CD14-positive monocyte (primary cell): Measurements from ENCODE around the gene TAF4. TPM values are rescaled to one million over a fixed set of nuclear protein-coding genes. Genes with fewer than 3 reads are reported as not detected.

Source experiments
- DNase-seq, 3 donors: peaks; one replicate each; pipeline ENCODE4 v3.0.0-alpha.2; 2011 to 2022
- H2AFZ ChIP-seq: 2 replicates; pipeline ENCODE4 v1.6.0; 2012; ENCODE audit warnings: mild to moderate bottlenecking, low read depth, low read length, inconsistent platforms; ENCODE audit not compliant: insufficient read depth, poor library complexity, severe bottlenecking
- H3K27ac ChIP-seq, 2 donors: 1 replicate in 1 of 2; 2 replicates in 1 of 2; pipeline ENCODE4 v1.5.1; 2012 to 2013; ENCODE audit warnings: low read length in 2 of 2, control low read depth in 1 of 2, inconsistent platforms in 1 of 2, low read depth in 1 of 2, mild to moderate bottlenecking in 1 of 2
- H3K27me3 ChIP-seq, 2 donors: one replicate each; pipeline versions ENCODE4 v1.6.0 to v1.6.1; 2011 to 2013; ENCODE audit warnings: low read length in 2 of 2; ENCODE audit not compliant: control insufficient read depth in 2 of 2, insufficient read depth in 2 of 2
- H3K36me3 ChIP-seq, 2 donors: replicated peaks in 1 of 2; 1 replicate in 1 of 2; 2 replicates in 1 of 2; pipeline versions ENCODE4 v1.5.1 to v1.6.1; 2012 to 2013; ENCODE audit warnings: low read length in 2 of 2, control low read depth in 1 of 2, inconsistent platforms in 1 of 2, mild to moderate bottlenecking in 1 of 2; ENCODE audit not compliant: insufficient read depth in 2 of 2, control insufficient read depth in 1 of 2
- H3K4me1 ChIP-seq, 2 donors: 1 replicate in 1 of 2; 2 replicates in 1 of 2; pipeline versions ENCODE4 v1.5.1 to v1.6.1; 2012 to 2013; ENCODE audit warnings: low read length in 2 of 2, control low read depth in 1 of 2, inconsistent platforms in 1 of 2, mild to moderate bottlenecking in 1 of 2, moderate library complexity in 1 of 2; ENCODE audit not compliant: insufficient read depth in 2 of 2, control insufficient read depth in 1 of 2
- H3K4me2 ChIP-seq: replicated peaks from 2 replicates; pipeline ENCODE3; 2012; ENCODE audit warnings: low read length, moderate library complexity, mild to moderate bottlenecking; ENCODE audit not compliant: poor library complexity, severe bottlenecking; ENCODE audit errors: extremely low read depth
- H3K4me3 ChIP-seq, 3 experiments: fragments of 200-600 bp in 1 of 3; sonication (generic) in 1 of 3; replicated peaks in 1 of 3; 1 replicate in 2 of 3; 2 replicates in 1 of 3; pipeline ENCODE4 v1.5.1; 2011 to 2013; ENCODE audit warnings: low read length in 3 of 3, mild to moderate bottlenecking in 3 of 3, control low read depth in 2 of 3, low read depth in 2 of 3, inconsistent platforms in 1 of 3, moderate library complexity in 1 of 3
- H3K79me2 ChIP-seq: 2 replicates; pipeline ENCODE4 v1.6.0; 2012; ENCODE audit warnings: mild to moderate bottlenecking, control low read depth, inconsistent platforms, low read length, moderate library complexity; ENCODE audit not compliant: insufficient read depth
- H3K9ac ChIP-seq: 2 replicates; pipeline ENCODE4 v1.6.0; 2017; ENCODE audit warnings: low read length, mild to moderate bottlenecking; ENCODE audit not compliant: insufficient read depth, poor library complexity, severe bottlenecking
- H3K9me3 ChIP-seq, 2 donors: replicated peaks in 1 of 2; 1 replicate in 1 of 2; 2 replicates in 1 of 2; pipeline versions ENCODE4 v1.5.1 to v1.6.1; 2012 to 2013; ENCODE audit warnings: low read length in 2 of 2, control low read depth in 1 of 2; ENCODE audit not compliant: control insufficient read depth in 1 of 2, insufficient read depth in 1 of 2
- H4K20me1 ChIP-seq: 2 replicates; pipeline ENCODE4 v1.6.0; 2012; ENCODE audit warnings: mild to moderate bottlenecking, low read length, control low read depth, moderate library complexity; ENCODE audit not compliant: insufficient read depth
- H3K27ac Mint-ChIP-seq, 7 donors: one replicate each; pipeline ENCODE4 v1.8.0; 2020; ENCODE audit warnings: mild to moderate bottlenecking in 7 of 7, mixed read lengths in 7 of 7, moderate library complexity in 6 of 7, inconsistent platforms in 2 of 7
- H3K27me3 Mint-ChIP-seq, 3 donors: one replicate each; pipeline ENCODE4 v1.8.0; 2021 to 2022; ENCODE audit warnings: low read depth in 3 of 3, mild to moderate bottlenecking in 3 of 3, mixed read lengths in 3 of 3, moderate library complexity in 3 of 3, inconsistent platforms in 1 of 3
- H3K36me3 Mint-ChIP-seq, 2 donors: one replicate each; pipeline ENCODE4 v1.8.0; 2020; ENCODE audit warnings: mixed read lengths in 2 of 2, inconsistent platforms in 1 of 2, mild to moderate bottlenecking in 1 of 2
- H3K4me1 Mint-ChIP-seq: one replicate; pipeline ENCODE4 v1.8.0; 2020; ENCODE audit warnings: mild to moderate bottlenecking, mixed read lengths
- H3K4me3 Mint-ChIP-seq, 2 donors: one replicate each; pipeline ENCODE4 v1.8.0; 2020; ENCODE audit warnings: mild to moderate bottlenecking in 2 of 2, mixed read lengths in 2 of 2, moderate library complexity in 1 of 2
- H3K9me3 Mint-ChIP-seq, 7 donors: one replicate each; pipeline ENCODE4 v1.8.0; 2020 to 2022; ENCODE audit warnings: mixed read lengths in 7 of 7, mild to moderate bottlenecking in 6 of 7, moderate library complexity in 6 of 7, inconsistent platforms in 2 of 7
- WGBS: methylation state at CpG from one replicate; pipeline ENCODE4 v1.1.5; 2013; ENCODE audit warnings: missing lambda C conversion rate; ENCODE audit not compliant: insufficient coverage; 5-methylcytosine and 5-hydroxymethylcytosine counted together
- intact Hi-C, 2 donors: fragments of 100-400 bp; cut with micrococcal nuclease; formaldehyde crosslinking; loops; one replicate each; pipeline versions ENCODE4 v1.15.0 to v1.15.1; 2023
- polyA plus RNA-seq, 3 donors: library from polyadenylated mRNA; depleted of rRNA in 1 of 3; unstranded in 2 of 3; stranded (reverse) in 1 of 3; fragments of 300-500 nt in 2 of 3; fragments of >200 nt in 1 of 3; fragmentation: Illumina TruSeq in 2 of 3; gene quantifications; 1 replicate in 2 of 3; 2 replicates in 1 of 3; pipeline ENCODE4 v1.2.3, GENCODE V29; 2012 to 2021
- TF ChIP-seq, protein P1 (sequence below): fragments of 200-600 bp; IDR thresholded peaks from one replicate; pipeline ENCODE4 v1.8.0; 2022; ENCODE audit warnings: antibody characterized with exemption, mild to moderate bottlenecking

The TAF4 gene
- polyA plus RNA-seq, 3 donors: 0.48 to 14.9 (median 0.99) TPM

DNA sequence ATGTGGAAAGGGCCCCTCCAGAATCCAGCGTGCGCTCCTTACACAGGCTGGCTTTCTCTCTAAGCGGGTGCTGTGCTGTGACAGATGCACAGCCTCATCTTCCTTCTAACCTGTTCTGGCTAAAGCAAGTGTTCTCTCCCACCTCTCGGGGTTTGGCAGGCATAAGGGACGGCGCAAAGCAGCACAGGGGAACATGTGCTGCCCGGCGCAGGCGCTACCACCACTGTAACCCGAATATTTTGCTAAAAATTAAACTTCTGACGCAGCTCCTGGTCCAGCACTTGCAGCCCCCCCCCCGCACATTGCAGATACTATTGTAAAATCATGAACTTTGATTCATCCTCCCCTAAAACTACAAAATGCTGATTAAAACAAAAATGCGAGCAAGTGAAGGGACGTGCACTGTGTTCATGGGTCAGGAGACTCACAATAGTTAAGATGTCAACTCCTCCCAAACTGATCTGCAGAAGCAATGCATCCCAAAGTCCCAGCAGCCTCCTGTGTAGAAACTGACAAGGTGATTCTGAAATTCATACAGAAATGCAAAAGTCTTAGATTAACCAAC lies 43.0 kb downstream of the TAF4 start:
- Mint-ChIP-seq H3K36me3 (peaks cover 3 to 6% of the 10 kb centered on the region in 2 donors), H3K27ac (no peak overlapping the region), H3K27me3 (peaks cover 0 to 1% (median 0%) of the 10 kb centered on the region in 3 donors), H3K9me3 (no peaks in the 10 kb centered on the region), H3K4me1 (peaks cover 24% of the 10 kb centered on the region), H3K4me3 (no peak overlapping the region)
- Histone ChIP-seq H3K9ac (no peak overlapping the region), H3K36me3 (no peaks in the 10 kb centered on the region), H3K4me3 (no peak overlapping the region), H3K27me3 (no peaks in the 10 kb centered on the region), H3K4me2 (no peak overlapping the region), H2AFZ (no peak overlapping the region), H3K9me3 (no peaks in the 10 kb centered on the region), H3K4me1 (no peaks in the 10 kb centered on the region), H3K79me2 (peaks cover 96% of the 10 kb centered on the region), H4K20me1 (peaks cover 97% of the 10 kb centered on the region), H3K27ac (no peak overlapping the region)
- intact Hi-C loops: no loop called here
- no peak for DNase-seq
- TF ChIP-seq, protein P1, sequence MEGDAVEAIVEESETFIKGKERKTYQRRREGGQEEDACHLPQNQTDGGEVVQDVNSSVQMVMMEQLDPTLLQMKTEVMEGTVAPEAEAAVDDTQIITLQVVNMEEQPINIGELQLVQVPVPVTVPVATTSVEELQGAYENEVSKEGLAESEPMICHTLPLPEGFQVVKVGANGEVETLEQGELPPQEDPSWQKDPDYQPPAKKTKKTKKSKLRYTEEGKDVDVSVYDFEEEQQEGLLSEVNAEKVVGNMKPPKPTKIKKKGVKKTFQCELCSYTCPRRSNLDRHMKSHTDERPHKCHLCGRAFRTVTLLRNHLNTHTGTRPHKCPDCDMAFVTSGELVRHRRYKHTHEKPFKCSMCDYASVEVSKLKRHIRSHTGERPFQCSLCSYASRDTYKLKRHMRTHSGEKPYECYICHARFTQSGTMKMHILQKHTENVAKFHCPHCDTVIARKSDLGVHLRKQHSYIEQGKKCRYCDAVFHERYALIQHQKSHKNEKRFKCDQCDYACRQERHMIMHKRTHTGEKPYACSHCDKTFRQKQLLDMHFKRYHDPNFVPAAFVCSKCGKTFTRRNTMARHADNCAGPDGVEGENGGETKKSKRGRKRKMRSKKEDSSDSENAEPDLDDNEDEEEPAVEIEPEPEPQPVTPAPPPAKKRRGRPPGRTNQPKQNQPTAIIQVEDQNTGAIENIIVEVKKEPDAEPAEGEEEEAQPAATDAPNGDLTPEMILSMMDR: no peak
- whole genome bisulfite sequencing: 97% methylated on average over 13 of the region's 14 CpGs

DNA sequence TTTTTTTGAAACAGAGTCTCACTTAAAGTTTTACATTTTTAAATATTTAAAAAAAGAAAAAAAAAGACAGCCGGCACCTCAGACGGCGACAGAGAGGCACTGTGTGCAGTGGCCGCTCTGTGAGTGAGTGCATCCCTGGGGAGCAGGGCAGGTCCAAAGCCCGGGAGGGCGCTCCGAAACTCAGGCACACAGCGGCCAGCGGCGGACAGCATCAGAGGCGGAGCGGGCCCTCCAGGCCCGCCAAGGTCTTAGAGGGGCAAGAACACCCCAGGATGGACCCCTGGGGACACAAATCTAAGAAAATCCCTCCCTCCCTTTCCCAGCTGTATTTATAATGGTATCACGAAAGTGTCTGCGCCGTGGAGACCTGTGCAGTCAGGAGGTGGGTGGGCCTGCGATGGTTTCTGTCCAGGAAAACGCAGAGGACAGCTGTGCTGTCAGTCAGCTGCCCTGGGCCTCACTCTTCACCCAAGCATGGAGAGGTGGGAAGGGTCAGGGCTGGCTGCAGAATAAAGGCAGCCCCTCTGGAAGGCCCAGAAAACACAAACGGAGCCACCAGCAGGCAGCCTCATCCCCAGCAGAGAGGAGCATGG lies 43.8 kb downstream of the TAF4 start:
- no peak overlapping the region for H3K4me3 ChIP-seq
- H3K27me3 Mint-ChIP-seq: peaks cover 0 to 1% (median 0%) of the 10 kb centered on the region in 3 donors
- peaks cover 93% of the 10 kb centered on the region for H4K20me1 ChIP-seq
- peaks cover 20% of the 10 kb centered on the region for H3K4me1 Mint-ChIP-seq
- H3K36me3 ChIP-seq: no peaks in the 10 kb centered on the region
- no peaks in the 10 kb centered on the region for H3K27me3 ChIP-seq
- intact Hi-C loops: no loop called here
- H2AFZ ChIP-seq: no peak overlapping the region
- DNase-seq: no peak
- peaks cover 0 to 2% of the 10 kb centered on the region in 2 donors for H3K36me3 Mint-ChIP-seq
- peaks cover 93% of the 10 kb centered on the region for H3K79me2 ChIP-seq
- no peaks in the 10 kb centered on the region for H3K9me3 Mint-ChIP-seq
- H3K9me3 ChIP-seq: no peaks in the 10 kb centered on the region
- TF ChIP-seq, protein P1: no peak
- no peak overlapping the region for H3K27ac ChIP-seq
- H3K4me3 Mint-ChIP-seq: no peak overlapping the region
- WGBS: 90% methylated on average over 9 of the region's 19 CpGs
- H3K4me1 ChIP-seq: no peaks in the 10 kb centered on the region
- no peak overlapping the region for H3K9ac ChIP-seq
- H3K27ac Mint-ChIP-seq: peak overlapping the region in 2 of 7 donors; percentile 42 to 66
- no peak overlapping the region for H3K4me2 ChIP-seq
